Posterior vena cava (tissue), 2 donors: Measurements from ENCODE around the gene SPTBN1. TPM values are rescaled to one million over a fixed set of nuclear protein-coding genes. Genes with fewer than 3 reads are reported as not detected.

Experiments used
- DNase-seq: peaks from one replicate; pipeline ENCODE4 v3.0.0-alpha.2; 2020; ENCODE audit warnings: low spot score
- intact Hi-C, 2 donors: fragments of 100-400 bp; cut with DNase I; formaldehyde crosslinking; loops; one replicate each; pipeline versions ENCODE4 v1.14.1 to v1.14.2; 2022 to 2023
- total RNA-seq, 2 donors: library from RNA; stranded (reverse); fragmentation: NEBNext Ultra II Directional; extraction: Animal tissue kit (Norgen Biotek cat#: 25700); gene quantifications; one replicate each; pipeline ENCODE4 v1.2.1, GENCODE V29; 2021
- donor health status: DM: yes; HTN: yes; CAD: no.
- donor health status: DM: yes; HTN: yes; CAD: no.

The SPTBN1 gene
- total RNA-seq, 2 donors from 2014 or later = 329 to 357 TPM

DNA sequence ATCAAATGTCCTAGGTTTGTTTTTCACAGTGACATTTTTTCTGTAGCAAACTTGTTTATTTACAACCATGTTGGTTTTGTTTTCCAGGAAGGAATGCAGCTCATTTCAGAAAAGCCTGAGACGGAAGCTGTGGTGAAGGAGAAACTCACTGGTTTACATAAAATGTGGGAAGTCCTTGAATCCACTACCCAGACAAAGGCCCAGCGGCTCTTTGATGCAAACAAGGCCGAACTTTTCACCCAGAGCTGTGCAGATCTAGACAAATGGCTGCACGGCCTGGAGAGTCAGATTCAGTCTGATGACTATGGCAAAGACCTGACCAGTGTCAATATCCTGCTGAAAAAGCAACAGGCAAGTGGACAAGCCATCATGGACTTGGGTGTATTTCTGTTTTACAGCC is 188.1 kb downstream of the SPTBN1 start:
- intact Hi-C loops = loop anchor here in 1 of 2 donors (10.0 kb wide), 1 partner anchor 89 kb away; no protein-coding TSS in a partner anchor
- no peak for DNase-seq

GRCh38 chr2:54646170-54646927 is 190.2 kb downstream of the SPTBN1 start:
- intact Hi-C loops = loop anchor here in 1 of 2 donors (5.0 to 10.0 kb wide), 2 partner anchors 92 to 471 kb away; no protein-coding TSS in a partner anchor
- DNase-seq = no peak

DNA sequence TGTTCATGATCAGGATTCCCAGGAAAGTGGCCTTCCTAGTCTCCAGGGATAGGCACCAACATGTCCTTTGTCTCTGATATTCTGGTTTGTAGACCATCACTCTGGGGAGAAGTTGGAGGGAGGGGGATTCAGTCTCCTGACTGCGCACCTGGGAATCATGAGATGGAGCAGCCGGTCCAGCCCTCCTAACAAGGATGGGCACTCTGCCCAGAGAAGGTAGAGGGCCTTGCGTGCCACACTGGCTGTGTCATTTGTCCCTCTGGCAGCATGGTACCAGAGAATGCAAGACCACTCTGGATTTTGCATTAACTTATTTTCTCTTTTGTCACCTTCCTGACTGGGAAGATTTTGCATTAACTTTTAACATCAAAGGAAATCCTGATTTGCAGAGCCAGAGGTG is 192.1 kb downstream of the SPTBN1 start:
- intact Hi-C loops = loop anchor here in 1 of 2 donors (5.0 to 10.0 kb wide), 2 partner anchors 93 to 469 kb away; no protein-coding TSS in a partner anchor
- DNase-seq = no peak

GRCh38 chr2:54649191-54649590 is 193.1 kb downstream of the SPTBN1 start:
- intact Hi-C loops = loop anchor here in 1 of 2 donors (5.0 to 10.0 kb wide), 2 partner anchors 94 to 468 kb away; no protein-coding TSS in a partner anchor
- DNase-seq = no peak

- DNase-seq = no peak
- intact Hi-C loops = loop anchor here in 1 of 2 donors (5.0 to 10.0 kb wide), 3 partner anchors 95 to 545 kb away; no protein-coding TSS in a partner anchor
Measured at GRCh38 chr2:54649633-54650032, 193.5 kb downstream of the SPTBN1 start.

DNA sequence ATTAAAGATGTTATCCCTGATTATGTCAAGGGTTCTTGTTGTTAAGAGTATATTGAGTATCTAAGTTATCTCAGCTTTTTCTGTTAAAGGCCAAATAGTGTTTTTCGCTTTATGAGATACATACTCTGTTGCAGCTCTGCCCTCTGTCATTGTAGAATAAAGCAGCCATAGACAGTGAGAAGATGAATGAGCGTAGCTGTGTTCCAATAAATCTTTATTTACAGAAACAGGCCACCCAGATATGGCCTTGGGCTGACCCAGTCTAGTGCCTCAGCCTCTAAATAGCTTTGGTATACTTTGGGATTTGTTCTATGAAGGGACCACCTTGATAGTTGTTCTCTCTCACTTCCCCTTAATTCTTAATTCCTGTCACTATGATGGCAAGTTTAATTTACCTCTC is 194.5 kb downstream of the SPTBN1 start:
- intact Hi-C loops = loop anchor here in 1 of 2 donors (10.0 kb wide), 1 partner anchor 544 kb away; no protein-coding TSS in a partner anchor
- DNase-seq = no peak

DNA sequence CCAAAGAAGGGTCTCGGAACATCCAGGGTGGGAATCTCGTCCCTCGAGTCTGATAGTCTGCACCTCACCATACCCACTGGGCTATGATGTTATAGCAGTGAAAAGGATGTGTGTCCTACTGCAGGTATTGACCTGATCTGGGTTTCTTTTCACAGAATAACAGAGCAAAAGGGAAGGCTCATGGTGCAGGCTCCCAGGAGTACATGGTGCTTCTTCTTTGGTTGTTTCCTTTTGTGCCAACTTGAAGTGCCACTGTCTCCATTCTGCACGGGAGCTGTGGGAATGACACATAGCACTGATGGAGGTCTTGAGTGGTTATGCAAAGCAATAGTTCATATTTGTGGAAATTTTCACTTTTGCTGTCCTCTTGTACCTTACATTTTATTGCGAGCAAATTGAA is 195.2 kb downstream of the SPTBN1 start:
- no peak for DNase-seq
- intact Hi-C loops = loop anchor here in 1 of 2 donors (10.0 kb wide), 1 partner anchor 544 kb away; no protein-coding TSS in a partner anchor

- intact Hi-C loops = loop anchor here in 1 of 2 donors (10.0 kb wide), 1 partner anchor 542 kb away; no protein-coding TSS in a partner anchor
- no peak for DNase-seq
Measured at GRCh38 chr2:54652540-54652939, 196.4 kb downstream of the SPTBN1 start.

- intact Hi-C loops = loop anchor here in 1 of 2 donors (10.0 kb wide), 1 partner anchor 541 kb away; no protein-coding TSS in a partner anchor
- no peak for DNase-seq
Measured at GRCh38 chr2:54653572-54654204, 197.6 kb downstream of the SPTBN1 start.

DNA sequence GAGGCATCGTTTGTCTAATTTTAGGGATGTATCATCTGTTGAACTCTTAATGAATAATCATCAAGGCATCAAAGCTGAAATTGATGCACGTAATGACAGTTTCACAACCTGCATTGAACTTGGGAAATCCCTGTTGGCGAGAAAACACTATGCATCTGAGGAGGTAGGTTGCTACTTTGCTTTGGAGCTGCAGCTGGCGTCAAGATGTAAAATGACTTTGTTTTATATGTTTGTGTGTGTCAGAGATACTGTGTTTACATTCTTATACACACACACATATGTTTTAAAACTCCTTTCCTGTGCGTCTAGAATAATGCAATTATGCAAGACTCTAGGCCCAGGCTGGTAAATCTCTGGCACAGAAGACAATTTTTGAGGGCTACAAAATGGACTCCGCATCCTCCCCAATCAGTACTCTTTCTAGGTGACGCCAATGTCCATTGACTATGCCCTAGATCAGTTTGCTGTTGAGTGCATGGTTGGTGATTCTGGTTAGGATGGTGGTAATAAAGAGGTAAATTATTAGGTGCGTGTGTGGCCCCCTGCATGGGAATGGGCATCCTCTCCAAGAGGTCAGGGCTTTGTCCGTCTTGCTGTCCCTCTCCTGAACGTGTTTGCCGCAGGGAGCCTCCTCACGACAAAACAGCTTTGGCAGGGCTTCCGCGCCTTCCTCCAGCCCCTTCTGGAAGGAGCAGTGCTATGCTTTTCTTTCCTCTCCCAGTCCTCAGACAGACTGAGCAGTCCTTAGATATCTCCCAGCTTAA is 199.1 kb downstream of the SPTBN1 start:
- intact Hi-C loops = loop anchor here in 1 of 2 donors (10.0 kb wide), 1 partner anchor 540 kb away; no protein-coding TSS in a partner anchor
- DNase-seq = no peak

GRCh38 chr2:54656863-54657262 is 200.7 kb downstream of the SPTBN1 start:
- DNase-seq = no peak
- intact Hi-C loops = loop anchor here in 1 of 2 donors (10.0 kb wide), 1 partner anchor 538 kb away; no protein-coding TSS in a partner anchor

- no peak for DNase-seq
- intact Hi-C loops = loop anchor here in 1 of 2 donors (10.0 kb wide), 1 partner anchor 537 kb away; no protein-coding TSS in a partner anchor
Measured at GRCh38 chr2:54657664-54658083, 201.5 kb downstream of the SPTBN1 start.

- no peak for DNase-seq
- intact Hi-C loops = loop anchor here in 1 of 2 donors (10.0 kb wide), 1 partner anchor 536 kb away; no protein-coding TSS in a partner anchor
Measured at GRCh38 chr2:54658564-54659071, 202.5 kb downstream of the SPTBN1 start.

- intact Hi-C loops = loop anchor here in 1 of 2 donors (10.0 kb wide), 1 partner anchor 535 kb away; no protein-coding TSS in a partner anchor
- no peak for DNase-seq
Measured at GRCh38 chr2:54659527-54659926, 203.4 kb downstream of the SPTBN1 start.

DNA sequence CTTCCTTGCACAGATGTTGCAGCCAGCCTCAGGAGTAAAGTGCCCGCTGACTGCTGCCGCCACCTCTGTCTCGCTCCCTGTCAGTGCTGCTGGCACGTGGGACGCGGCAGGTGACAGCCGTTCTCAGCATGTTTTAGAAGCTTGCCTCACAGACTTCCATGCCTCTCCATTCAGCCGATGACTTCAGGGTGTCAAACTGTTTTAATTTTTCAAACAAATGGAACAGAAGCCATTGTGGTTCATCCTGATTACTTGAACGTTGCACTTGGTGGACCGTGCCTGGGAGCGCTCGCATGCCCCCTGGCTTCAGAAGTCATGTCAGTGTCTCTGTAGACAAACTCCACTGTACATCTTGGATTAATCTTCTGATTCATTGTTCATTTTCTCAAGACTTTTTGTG is 204.6 kb downstream of the SPTBN1 start:
- DNase-seq = no peak
- intact Hi-C loops = no loop called here

DNA sequence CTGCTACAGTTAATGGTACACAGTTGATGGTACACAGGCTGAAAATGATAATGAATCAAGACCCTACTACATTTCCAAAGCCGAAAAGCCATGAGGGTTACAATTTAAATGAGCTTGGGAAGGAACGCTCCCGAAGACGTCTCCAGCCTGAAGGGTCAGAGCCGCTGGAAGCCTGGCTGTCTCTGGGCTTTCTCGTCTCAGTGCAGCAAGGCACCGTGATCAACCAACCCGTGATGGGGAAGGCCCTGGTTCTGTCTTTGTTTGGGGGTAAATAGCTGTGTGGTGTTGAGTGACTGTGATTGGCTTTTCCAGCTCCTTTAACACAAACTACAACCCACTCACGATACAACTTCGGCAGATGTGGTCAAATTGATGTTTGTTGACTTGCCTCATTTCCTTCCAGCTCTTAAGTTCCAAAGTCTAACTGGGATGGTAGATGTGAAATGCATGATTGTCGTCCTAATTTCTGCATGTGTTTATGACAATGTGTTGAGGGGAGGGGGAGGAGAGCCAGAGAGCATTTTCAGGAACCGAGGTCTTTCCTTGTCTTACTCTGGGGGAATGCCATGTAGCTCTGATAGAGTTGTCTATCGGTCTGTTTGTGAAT is 207.4 kb downstream of the SPTBN1 start:
- no peak for DNase-seq
- intact Hi-C loops = no loop called here

DNA sequence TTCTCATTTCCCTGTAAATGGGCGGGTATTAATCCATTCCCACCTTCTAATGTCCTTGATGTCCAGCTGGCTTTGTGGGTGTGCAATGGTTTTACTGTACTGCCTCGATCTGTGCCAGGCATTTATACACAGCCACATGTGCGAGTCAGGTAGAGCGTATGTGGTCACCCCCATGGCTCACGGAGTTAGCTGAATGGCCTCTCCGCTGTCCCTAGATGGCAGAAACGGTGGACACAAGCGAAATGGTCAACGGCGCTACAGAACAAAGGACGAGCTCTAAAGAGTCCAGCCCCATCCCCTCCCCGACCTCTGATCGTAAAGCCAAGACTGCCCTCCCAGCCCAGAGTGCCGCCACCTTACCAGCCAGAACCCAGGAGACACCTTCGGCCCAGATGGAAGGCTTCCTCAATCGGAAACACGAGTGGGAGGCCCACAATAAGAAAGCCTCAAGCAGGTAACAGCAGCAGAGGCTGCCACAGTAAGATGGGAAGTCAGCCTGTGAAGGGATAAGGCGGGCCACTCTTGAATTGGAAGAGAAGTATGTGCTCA is 208.2 kb downstream of the SPTBN1 start:
- intact Hi-C loops = no loop called here
- no peak for DNase-seq

GRCh38 chr2:54665436-54665856 is 209.3 kb downstream of the SPTBN1 start:
- intact Hi-C loops = no loop called here
- DNase-seq = no peak
